GM12891 (cell line): ENCODE results near the gene TACR2.

ENCODE experiments used
- PAX5 ChIP-seq: IDR thresholded peaks from 2 replicates; pipeline ENCODE4 v1.6.1; 2011; ENCODE audit warnings: low read length, moderate library complexity, mild to moderate bottlenecking; ENCODE audit not compliant: insufficient read depth, severe bottlenecking
- POLR2A ChIP-seq: IDR thresholded peaks from 2 replicates; pipeline ENCODE4 v1.6.1; 2011; ENCODE audit warnings: low read depth, low read length, control low read depth
- POLR2AphosphoS5 ChIP-seq: IDR thresholded peaks from 2 replicates; pipeline ENCODE4 v1.6.1; 2011; ENCODE audit warnings: low read depth, low read length, control low read depth

GRCh38 chr10:69362471-69362954 is 54.2 kb downstream of the TACR2 start:
- TF ChIP-seq PAX5 (no peak), POLR2AphosphoS5 (no peak), POLR2A (no peak)
